Tibial nerve (tissue), 4 donors: ENCODE data around the gene CFAP221.

Source experiments
- CTCF ChIP-seq, 5 experiments: fragments of 200-600 bp in 3 of 5; fragments of 450-650 bp in 2 of 5; sonication (generic) in 3 of 5; IDR thresholded peaks; one replicate each; pipeline ENCODE4 v1.5.1; 2016 to 2019; ENCODE audit warnings: antibody characterized with exemption in 5 of 5, mild to moderate bottlenecking in 3 of 5, moderate library complexity in 2 of 5
- EP300 ChIP-seq, 2 donors: sonication (generic); formaldehyde crosslinking; IDR thresholded peaks; one replicate each; pipeline ENCODE4 v1.6.1; 2017; ENCODE audit warnings: antibody characterized with exemption in 2 of 2, mild to moderate bottlenecking in 1 of 2
- POLR2A ChIP-seq, 2 donors: fragments of 450-650 bp; IDR thresholded peaks; one replicate each; pipeline ENCODE4 v1.6.1; 2017; ENCODE audit warnings: antibody characterized with exemption in 2 of 2, mild to moderate bottlenecking in 2 of 2, moderate library complexity in 2 of 2

GRCh38 chr2:119645173-119645855 is 101.1 kb downstream of the CFAP221 start:
- TF ChIP-seq CTCF (IDR thresholded peaks at IDR 0.05) = no peak
- no peak for TF ChIP-seq POLR2A (IDR thresholded peaks at IDR 0.05)
- TF ChIP-seq EP300 (IDR thresholded peaks at IDR 0.05) = no peak
